ENCODE results near the gene NOL9. TPM values are rescaled to one million over a fixed set of nuclear protein-coding genes. Genes with fewer than 3 reads are reported as not detected.
A peak's percentile ranks its signal among the peaks of the same experiment; 100 is the strongest.

NOL9 gene
- total and polyA plus RNA-seq, 4 donors: 1.9 to 27.0 (median 16.2) TPM

GRCh38 chr1:6509220-6509918 lies 44.9 kb downstream of the NOL9 start:
- Histone ChIP-seq H3K4me3 (ENCODE audit: low read length in 2 of 2) (no peak overlapping the region), H3K9me3 (ENCODE audit: control insufficient read depth, low read length) (no peaks in the 10 kb centered on the region), H3K27ac (ENCODE audit: low read depth in 1 of 2, low read length in 2 of 2) (no peak overlapping the region), H3K27me3 (ENCODE audit: control insufficient read depth in 1 of 2, insufficient read depth in 2 of 2, low read length in 1 of 2) (no peaks in the 10 kb centered on the region), H3K4me1 (ENCODE audit: control insufficient read depth in 1 of 2, insufficient read depth in 2 of 2, low read length in 2 of 2) (no peaks in the 10 kb centered on the region), H3K36me3 (ENCODE audit: control insufficient read depth in 1 of 2, insufficient read depth in 2 of 2, low read length in 1 of 2) (no peaks in the 10 kb centered on the region)
- intact Hi-C loops (cut with DNase I): no loop called here
- 87 to 92% methylated on average over 20 of the region's 20 CpGs for WGBS, 2 donors
- DNase-seq: no peak
- peak; percentile 8 for ATAC-seq (ENCODE audit: low FRiP score)

- intact Hi-C loops (cut with DNase I): no loop called here
- 93 to 98% methylated on average over 11 of the region's 11 CpGs for WGBS, 2 donors
- Histone ChIP-seq H3K27ac (ENCODE audit: low read depth in 1 of 2, low read length in 2 of 2) (no peak overlapping the region), H3K27me3 (ENCODE audit: control insufficient read depth in 1 of 2, insufficient read depth in 2 of 2, low read length in 1 of 2) (no peaks in the 10 kb centered on the region), H3K4me1 (ENCODE audit: control insufficient read depth in 1 of 2, insufficient read depth in 2 of 2, low read length in 2 of 2) (no peaks in the 10 kb centered on the region), H3K4me3 (ENCODE audit: low read length in 2 of 2) (no peak overlapping the region), H3K36me3 (ENCODE audit: control insufficient read depth in 1 of 2, insufficient read depth in 2 of 2, low read length in 1 of 2) (no peaks in the 10 kb centered on the region), H3K9me3 (ENCODE audit: control insufficient read depth, low read length) (no peaks in the 10 kb centered on the region)
- ATAC-seq (ENCODE audit: low FRiP score) (peak; percentile 4), DNase-seq (no peak)
These were observed 45.5 kb downstream of the NOL9 start for GRCh38 chr1:6508816-6509189.

- WGBS, 2 donors: 84 to 87% methylated on average over 18 of the region's 18 CpGs
- Histone ChIP-seq H3K27ac (ENCODE audit: low read depth in 1 of 2, low read length in 2 of 2) (no peak overlapping the region), H3K4me3 (ENCODE audit: low read length in 2 of 2) (no peak overlapping the region), H3K4me1 (ENCODE audit: control insufficient read depth in 1 of 2, insufficient read depth in 2 of 2, low read length in 2 of 2) (no peaks in the 10 kb centered on the region), H3K36me3 (ENCODE audit: control insufficient read depth in 1 of 2, insufficient read depth in 2 of 2, low read length in 1 of 2) (no peaks in the 10 kb centered on the region), H3K9me3 (ENCODE audit: control insufficient read depth, low read length) (no peaks in the 10 kb centered on the region), H3K27me3 (ENCODE audit: control insufficient read depth in 1 of 2, insufficient read depth in 2 of 2, low read length in 1 of 2) (no peaks in the 10 kb centered on the region)
- DNase-seq (no peak), ATAC-seq (ENCODE audit: low FRiP score) (no peak)
- intact Hi-C loops (cut with DNase I): no loop called here
These were observed 46.0 kb downstream of the NOL9 start for GRCh38 chr1:6508154-6508815.

DNA sequence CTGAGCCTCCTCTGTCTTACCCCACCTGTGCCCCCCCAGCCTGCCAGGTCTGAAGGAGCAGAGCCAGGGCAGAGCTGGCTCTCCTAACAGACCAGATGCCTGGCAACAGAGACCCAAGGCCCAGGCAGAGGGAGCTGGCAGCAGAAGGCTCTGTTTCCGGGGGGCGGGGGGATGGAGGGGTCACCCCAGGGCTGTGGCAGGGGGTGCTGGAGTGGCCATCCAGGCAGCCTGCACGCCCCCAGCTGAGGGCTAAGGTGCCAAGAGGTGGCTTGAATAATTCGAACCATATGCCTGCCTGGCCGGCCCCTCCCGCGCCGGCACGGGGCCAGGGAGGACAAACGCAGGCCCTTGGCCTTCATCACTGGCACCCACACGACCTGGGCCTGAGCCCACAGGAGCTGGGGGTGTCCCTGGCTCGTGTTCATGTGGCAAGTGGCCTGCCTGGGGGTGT lies 46.8 kb downstream of the NOL9 start:
- no peaks in the 10 kb centered on the region for H3K27me3 ChIP-seq (ENCODE audit: control insufficient read depth in 1 of 2, insufficient read depth in 2 of 2, low read length in 1 of 2)
- DNase-seq: no peak
- no peak overlapping the region for H3K27ac ChIP-seq (ENCODE audit: low read depth in 1 of 2, low read length in 2 of 2)
- no peaks in the 10 kb centered on the region for H3K9me3 ChIP-seq (ENCODE audit: control insufficient read depth, low read length)
- intact Hi-C loops (cut with DNase I): no loop called here
- no peaks in the 10 kb centered on the region for H3K4me1 ChIP-seq (ENCODE audit: control insufficient read depth in 1 of 2, insufficient read depth in 2 of 2, low read length in 2 of 2)
- H3K36me3 ChIP-seq (ENCODE audit: control insufficient read depth in 1 of 2, insufficient read depth in 2 of 2, low read length in 1 of 2): no peaks in the 10 kb centered on the region
- no peak overlapping the region for H3K4me3 ChIP-seq (ENCODE audit: low read length in 2 of 2)
- 12 to 16% methylated on average over 11 to 12 of the region's 12 CpGs for WGBS, 2 donors
- ATAC-seq (ENCODE audit: low FRiP score): no peak

GRCh38 chr1:6507037-6507428 lies 47.3 kb downstream of the NOL9 start:
- intact Hi-C loops (cut with DNase I): no loop called here
- ATAC-seq (ENCODE audit: low FRiP score) (no peak), DNase-seq (no peak)
- no peak overlapping the region for H3K4me3 ChIP-seq (ENCODE audit: low read length in 2 of 2)
- H3K9me3 ChIP-seq (ENCODE audit: control insufficient read depth, low read length): no peaks in the 10 kb centered on the region
- 72% methylated on average over 7 of the region's 7 CpGs for WGBS, 2 donors
- H3K36me3 ChIP-seq (ENCODE audit: control insufficient read depth in 1 of 2, insufficient read depth in 2 of 2, low read length in 1 of 2): no peaks in the 10 kb centered on the region
- no peak overlapping the region for H3K27ac ChIP-seq (ENCODE audit: low read depth in 1 of 2, low read length in 2 of 2)
- H3K27me3 ChIP-seq (ENCODE audit: control insufficient read depth in 1 of 2, insufficient read depth in 2 of 2, low read length in 1 of 2): no peaks in the 10 kb centered on the region
- H3K4me1 ChIP-seq (ENCODE audit: control insufficient read depth in 1 of 2, insufficient read depth in 2 of 2, low read length in 2 of 2): peaks cover 0 to 3% of the 10 kb centered on the region in 2 donors

DNA sequence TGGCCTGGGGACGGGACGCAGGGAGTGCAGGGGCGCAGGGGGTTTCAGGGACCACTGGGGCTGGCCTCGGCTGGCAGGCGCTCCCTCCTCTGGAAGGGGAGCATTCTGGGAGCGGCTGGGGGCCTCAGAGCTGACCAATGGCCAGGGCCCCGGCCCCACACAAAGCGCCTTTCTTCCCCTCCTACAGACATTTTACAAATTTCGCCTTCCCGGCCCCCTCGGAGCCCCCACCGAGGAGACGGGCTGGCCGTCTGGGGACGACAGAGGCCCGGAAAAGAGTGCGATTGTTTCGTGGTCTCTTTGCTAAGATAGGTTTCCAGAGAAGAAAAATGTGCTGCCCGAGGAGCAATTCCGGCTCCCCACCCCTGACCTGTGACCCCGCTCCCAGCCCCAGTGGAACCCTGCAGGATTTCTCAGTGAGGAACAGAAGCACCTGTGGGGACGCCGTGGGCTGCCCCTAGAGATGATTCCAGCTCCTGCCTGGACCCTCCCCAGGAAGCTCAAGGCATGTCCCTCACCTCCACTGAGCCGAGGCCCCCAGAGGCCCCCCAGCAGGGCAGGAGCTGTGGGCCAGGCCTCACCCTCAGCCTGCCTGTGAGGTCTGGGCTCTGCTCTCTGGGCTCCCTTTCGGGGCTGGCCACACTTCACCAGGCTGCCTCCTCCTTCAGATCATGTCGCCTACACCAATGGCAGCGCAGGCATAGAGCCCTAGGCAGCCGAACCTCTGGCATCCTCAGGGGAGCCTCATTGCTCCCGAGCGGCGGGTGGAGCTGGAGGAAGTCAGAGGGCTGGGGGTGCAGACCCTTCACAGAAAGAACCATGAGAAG lies 47.9 kb downstream of the NOL9 start:
- Histone ChIP-seq H3K4me3 (ENCODE audit: low read length in 2 of 2) (no peak overlapping the region), H3K27me3 (ENCODE audit: control insufficient read depth in 1 of 2, insufficient read depth in 2 of 2, low read length in 1 of 2) (no peaks in the 10 kb centered on the region), H3K27ac (ENCODE audit: low read depth in 1 of 2, low read length in 2 of 2) (no peak overlapping the region), H3K4me1 (ENCODE audit: control insufficient read depth in 1 of 2, insufficient read depth in 2 of 2, low read length in 2 of 2) (peaks cover 2 to 3% of the 10 kb centered on the region in 2 donors), H3K36me3 (ENCODE audit: control insufficient read depth in 1 of 2, insufficient read depth in 2 of 2, low read length in 1 of 2) (no peaks in the 10 kb centered on the region), H3K9me3 (ENCODE audit: control insufficient read depth, low read length) (no peaks in the 10 kb centered on the region)
- 84 to 90% methylated on average over 31 of the region's 31 CpGs for WGBS, 2 donors
- ATAC-seq (ENCODE audit: low FRiP score) (no peak), DNase-seq (no peak)
- intact Hi-C loops (cut with DNase I): no loop called here

DNA sequence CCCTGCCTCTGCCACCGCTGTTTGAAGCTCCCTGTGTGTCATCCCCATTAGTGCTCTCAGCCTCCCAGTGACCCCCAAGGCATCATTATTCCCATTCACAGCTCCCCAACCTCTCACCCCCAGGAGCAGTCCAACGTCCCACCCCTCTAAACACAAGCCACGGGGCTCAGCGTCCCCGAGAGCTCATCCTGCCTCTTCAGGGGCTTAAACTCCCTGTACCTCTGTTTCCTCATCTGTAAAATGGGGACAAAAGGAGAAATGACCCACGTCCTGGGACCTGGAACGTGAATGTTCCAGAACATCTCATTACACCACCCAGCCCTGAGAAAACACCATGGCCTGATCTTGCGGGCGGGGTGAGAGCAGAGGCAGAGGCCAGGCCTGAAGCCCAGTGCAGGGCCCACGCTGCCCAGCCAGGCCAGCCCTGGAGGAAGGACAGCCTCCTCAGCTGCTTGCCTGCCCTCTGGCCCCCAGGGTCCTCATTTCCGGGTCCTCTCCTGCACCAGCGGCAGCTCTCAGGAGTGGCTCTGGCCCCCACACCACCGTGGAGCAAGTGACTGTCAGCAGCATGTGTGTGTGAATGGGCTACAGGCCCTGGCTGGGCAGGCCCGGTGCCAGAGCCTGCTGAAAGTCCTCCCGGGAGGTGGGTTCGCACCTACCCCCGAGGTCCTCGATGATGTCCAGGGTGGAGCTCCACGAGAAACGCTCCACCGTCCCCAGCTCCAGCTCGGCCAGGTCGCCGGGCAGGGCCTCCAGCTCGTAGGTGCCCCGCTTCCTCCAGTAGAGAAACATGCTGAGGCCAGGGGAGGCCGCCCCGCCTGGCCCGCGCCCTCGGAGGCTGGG lies 48.7 kb downstream of the NOL9 start:
- no peaks in the 10 kb centered on the region for H3K27me3 ChIP-seq (ENCODE audit: control insufficient read depth in 1 of 2, insufficient read depth in 2 of 2, low read length in 1 of 2)

DNA sequence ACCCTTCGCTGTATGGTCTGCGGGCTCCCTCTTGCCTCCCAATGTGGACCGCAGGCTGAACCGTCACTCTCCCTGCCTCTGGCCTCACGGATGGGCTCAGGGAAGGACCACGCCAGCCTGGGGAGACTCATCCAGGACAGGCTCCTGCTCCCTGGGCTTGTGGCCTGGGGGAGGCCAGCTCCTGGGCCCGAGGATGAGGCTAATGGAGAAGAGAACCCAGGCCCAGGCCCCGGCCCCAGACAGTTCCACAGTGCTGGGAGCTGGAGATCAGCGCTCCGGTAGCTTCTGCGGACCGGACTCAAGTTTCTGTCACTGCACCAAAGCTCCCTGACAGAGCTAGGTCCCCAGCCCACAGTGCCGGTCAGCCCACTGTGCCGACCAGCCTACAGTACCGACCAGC lies 49.4 kb downstream of the NOL9 start:
- peaks cover 3 to 6% of the 10 kb centered on the region in 2 donors for H3K4me1 ChIP-seq (ENCODE audit: control insufficient read depth in 1 of 2, insufficient read depth in 2 of 2, low read length in 2 of 2)
- intact Hi-C loops (cut with DNase I): no loop called here
- no peak overlapping the region for H3K27ac ChIP-seq (ENCODE audit: low read depth in 1 of 2, low read length in 2 of 2)
- no peaks in the 10 kb centered on the region for H3K9me3 ChIP-seq (ENCODE audit: control insufficient read depth, low read length)
- WGBS, 2 donors: 89 to 97% methylated on average over 15 of the region's 15 CpGs
- no peaks in the 10 kb centered on the region for H3K36me3 ChIP-seq (ENCODE audit: control insufficient read depth in 1 of 2, insufficient read depth in 2 of 2, low read length in 1 of 2)
- no peaks in the 10 kb centered on the region for H3K27me3 ChIP-seq (ENCODE audit: control insufficient read depth in 1 of 2, insufficient read depth in 2 of 2, low read length in 1 of 2)
- ATAC-seq (ENCODE audit: low FRiP score): no peak
- DNase-seq: no peak
- H3K4me3 ChIP-seq (ENCODE audit: low read length in 2 of 2): no peak overlapping the region

More for the DNA sequence above, 48.7 kb downstream of the NOL9 start:
- Histone ChIP-seq H3K4me1 (ENCODE audit: control insufficient read depth in 1 of 2, insufficient read depth in 2 of 2, low read length in 2 of 2) (peaks cover 3 to 6% of the 10 kb centered on the region in 2 donors), H3K9me3 (ENCODE audit: control insufficient read depth, low read length) (no peaks in the 10 kb centered on the region), H3K27ac (ENCODE audit: low read depth in 1 of 2, low read length in 2 of 2) (no peak overlapping the region), H3K4me3 (ENCODE audit: low read length in 2 of 2) (no peak overlapping the region), H3K36me3 (ENCODE audit: control insufficient read depth in 1 of 2, insufficient read depth in 2 of 2, low read length in 1 of 2) (no peaks in the 10 kb centered on the region)
- WGBS, 2 donors: 87 to 90% methylated on average over 31 of the region's 31 CpGs
- intact Hi-C loops (cut with DNase I): no loop called here
- ATAC-seq (ENCODE audit: low FRiP score) (no peak), DNase-seq (no peak)

Measured in aorta (tissue), 5 donors.